A673 (cell line): ENCODE results near the gene SPSB4. TPM values are rescaled to one million over a fixed set of nuclear protein-coding genes. Genes with fewer than 3 reads are reported as not detected.

Experiments used
- BruUV-seq: library from RNA; stranded (reverse); fragments of 400-500 nt; replicated peaks from 2 replicates; lab custom pipeline; 2021; lab: Mats Ljungman, UMichigan
- CTCF ChIA-PET: fragments of 300-600 bp; sonication (Branson Sonifier 250); formaldehyde crosslinking; loops from one replicate; lab custom pipeline; 2022; ENCODE audit warnings: antibody characterized with exemption; lab: Charles Lee
- POLR2A ChIA-PET: fragments of 300-600 bp; sonication (Branson Sonifier 250); formaldehyde crosslinking; loops from one replicate; lab custom pipeline; 2022; ENCODE audit warnings: antibody characterized with exemption; ENCODE audit not compliant: low non-redundant PET; lab: Charles Lee
- DNase-seq: peaks from one replicate; pipeline ENCODE4 v3.0.0-alpha.2; 2015; ENCODE audit warnings: low spot score
- H3K27ac ChIP-seq: fragments of 200-600 bp; sonication (generic); 2 replicates; pipeline ENCODE4 v1.5.1; 2016; ENCODE audit warnings: mixed run types, low read depth, mild to moderate bottlenecking, mixed read lengths, antibody characterized with exemption, low read length; ENCODE audit not compliant: poor library complexity, severe bottlenecking
- H3K27me3 ChIP-seq: fragments of 200-600 bp; sonication (generic); replicated peaks from 2 replicates; pipeline ENCODE4 v1.6.1; 2017; ENCODE audit warnings: mixed run types, low read depth, mild to moderate bottlenecking, mixed read lengths, antibody characterized with exemption, low read length; ENCODE audit not compliant: insufficient read depth, poor library complexity
- H3K36me3 ChIP-seq: fragments of 200-600 bp; sonication (generic); 2 replicates; pipeline ENCODE4 v1.6.1; 2016; ENCODE audit warnings: mixed run types, mild to moderate bottlenecking, mixed read lengths, antibody characterized with exemption, low read length; ENCODE audit not compliant: insufficient read depth, poor library complexity, severe bottlenecking
- H3K4me1 ChIP-seq: fragments of 200-600 bp; sonication (generic); 2 replicates; pipeline ENCODE4 v1.6.1; 2017; ENCODE audit warnings: mixed run types, mild to moderate bottlenecking, mixed read lengths, antibody characterized with exemption, low read length; ENCODE audit not compliant: insufficient read depth, poor library complexity, severe bottlenecking
- H3K4me3 ChIP-seq: fragments of 200-600 bp; sonication (generic); 2 replicates; pipeline ENCODE4 v1.5.1; 2016; ENCODE audit warnings: low read depth, mixed run types, mild to moderate bottlenecking, mixed read lengths, low read length; ENCODE audit not compliant: poor library complexity, severe bottlenecking
- H3K9me3 ChIP-seq: fragments of 200-600 bp; sonication (generic); 2 replicates; pipeline ENCODE4 v1.6.1; 2016; ENCODE audit warnings: mixed run types, low read depth, mild to moderate bottlenecking, mixed read lengths, antibody characterized with exemption, low read length; ENCODE audit not compliant: poor library complexity, severe bottlenecking
- EZH2 ChIP-seq: fragments of 200-600 bp; sonication (generic); IDR thresholded peaks from 2 replicates; pipeline ENCODE4 v1.6.1; 2017; ENCODE audit warnings: borderline replicate concordance, low read depth, mild to moderate bottlenecking, mixed read lengths, antibody characterized with exemption, low read length; ENCODE audit not compliant: poor library complexity, severe bottlenecking
- intact Hi-C: fragments of 100-400 bp; cut with micrococcal nuclease; formaldehyde crosslinking; loops from one replicate; pipeline ENCODE4 v1.10.0; 2022; ENCODE audit not compliant: unreplicated experiment
- total RNA-seq: library from RNA; stranded (reverse); gene quantifications from 2 replicates; pipeline ENCODE4 v1.2.3, GENCODE V29; 2021
- TF ChIP-seq, protein P1 (sequence below): fragments of 300-800, 200-600 bp; sonication (generic); conservative IDR thresholded peaks from 2 replicates; pipeline ENCODE4 v1.5.1; 2017; ENCODE audit warnings: low read depth, mild to moderate bottlenecking, antibody characterized with exemption, low read length, moderate library complexity, mixed read lengths

The SPSB4 gene
- total RNA-seq, 1 experiment from 2014 or later, result 0.39 TPM

GRCh38 chr3:141073580-141073979 is 22.4 kb downstream of the SPSB4 start:
- intact Hi-C loops, result no loop called here
- BruUV-seq, result no TSS peak
- no peak for DNase-seq
- ChIA-PET POLR2A (no interaction called here), CTCF (no interaction called here)
- Histone ChIP-seq H3K9me3 (no peaks in the 10 kb centered on the region), H3K4me1 (peaks cover 19% of the 10 kb centered on the region), H3K4me3 (no peak overlapping the region), H3K27me3 (no peaks in the 10 kb centered on the region), H3K27ac (no peak overlapping the region), H3K36me3 (no peaks in the 10 kb centered on the region)
- TF ChIP-seq, protein P1, sequence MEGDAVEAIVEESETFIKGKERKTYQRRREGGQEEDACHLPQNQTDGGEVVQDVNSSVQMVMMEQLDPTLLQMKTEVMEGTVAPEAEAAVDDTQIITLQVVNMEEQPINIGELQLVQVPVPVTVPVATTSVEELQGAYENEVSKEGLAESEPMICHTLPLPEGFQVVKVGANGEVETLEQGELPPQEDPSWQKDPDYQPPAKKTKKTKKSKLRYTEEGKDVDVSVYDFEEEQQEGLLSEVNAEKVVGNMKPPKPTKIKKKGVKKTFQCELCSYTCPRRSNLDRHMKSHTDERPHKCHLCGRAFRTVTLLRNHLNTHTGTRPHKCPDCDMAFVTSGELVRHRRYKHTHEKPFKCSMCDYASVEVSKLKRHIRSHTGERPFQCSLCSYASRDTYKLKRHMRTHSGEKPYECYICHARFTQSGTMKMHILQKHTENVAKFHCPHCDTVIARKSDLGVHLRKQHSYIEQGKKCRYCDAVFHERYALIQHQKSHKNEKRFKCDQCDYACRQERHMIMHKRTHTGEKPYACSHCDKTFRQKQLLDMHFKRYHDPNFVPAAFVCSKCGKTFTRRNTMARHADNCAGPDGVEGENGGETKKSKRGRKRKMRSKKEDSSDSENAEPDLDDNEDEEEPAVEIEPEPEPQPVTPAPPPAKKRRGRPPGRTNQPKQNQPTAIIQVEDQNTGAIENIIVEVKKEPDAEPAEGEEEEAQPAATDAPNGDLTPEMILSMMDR, result no peak
- TF ChIP-seq EZH2, result no peak

DNA sequence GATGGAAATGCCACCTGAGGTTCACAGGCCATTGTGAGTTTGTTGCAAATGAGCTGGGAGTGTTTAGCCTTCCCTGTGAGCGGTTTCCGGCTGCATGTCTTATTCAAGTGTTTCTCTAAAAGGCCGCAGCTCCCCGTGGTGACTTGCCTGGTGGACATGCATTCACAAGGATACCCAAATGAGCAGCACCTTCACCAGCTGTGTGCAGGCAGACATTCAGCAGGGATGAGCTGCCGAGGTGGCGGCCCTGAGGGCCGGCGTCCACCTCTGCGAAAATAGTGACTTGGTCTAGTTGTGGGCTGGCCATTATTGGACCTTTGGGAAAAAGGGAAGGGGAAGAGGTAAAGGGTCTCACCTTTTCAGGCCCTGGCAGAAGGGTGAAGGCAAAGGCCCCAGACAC is 23.4 kb downstream of the SPSB4 start:
- H3K27me3 ChIP-seq, result no peaks in the 10 kb centered on the region
- TF ChIP-seq, protein P1, result no peak
- TF ChIP-seq EZH2, result no peak
- POLR2A ChIA-PET, result no interaction called here
- DNase-seq, result no peak
- H3K4me3 ChIP-seq, result no peak overlapping the region
- no TSS peak for BruUV-seq
- no peaks in the 10 kb centered on the region for H3K36me3 ChIP-seq
- H3K27ac ChIP-seq, result no peak overlapping the region
- CTCF ChIA-PET, result no interaction called here
- intact Hi-C loops, result no loop called here
- no peaks in the 10 kb centered on the region for H3K9me3 ChIP-seq
- H3K4me1 ChIP-seq, result peaks cover 19% of the 10 kb centered on the region

GRCh38 chr3:141076036-141076773 is 25.1 kb downstream of the SPSB4 start:
- TF ChIP-seq EZH2, result no peak
- TF ChIP-seq, protein P1, result no peak
- H3K36me3 ChIP-seq, result no peaks in the 10 kb centered on the region
- ChIA-PET CTCF (no interaction called here), POLR2A (no interaction called here)
- H3K27me3 ChIP-seq, result no peaks in the 10 kb centered on the region
- no peaks in the 10 kb centered on the region for H3K9me3 ChIP-seq
- BruUV-seq, result no TSS peak
- peak overlapping the region; percentile 31 for H3K27ac ChIP-seq
- H3K4me1 ChIP-seq, result peaks cover 19% of the 10 kb centered on the region
- no peak for DNase-seq
- intact Hi-C loops, result no loop called here
- no peak overlapping the region for H3K4me3 ChIP-seq
